Posterior cingulate gyrus (tissue), 11 donors: ENCODE results near the gene C14orf132.

Experiments
- DNase-seq, 10 donors: peaks; one replicate each; pipeline versions ENCODE4 v3.0.0 to v3.0.0-alpha.2; 2020 to 2021; ENCODE audit warnings: mixed read lengths in 3 of 10
- intact Hi-C: fragments of 100-400 bp; cut with DNase I; formaldehyde crosslinking; loops from one replicate; pipeline ENCODE4 v1.15.1; 2023

The C14orf132 gene

DNA sequence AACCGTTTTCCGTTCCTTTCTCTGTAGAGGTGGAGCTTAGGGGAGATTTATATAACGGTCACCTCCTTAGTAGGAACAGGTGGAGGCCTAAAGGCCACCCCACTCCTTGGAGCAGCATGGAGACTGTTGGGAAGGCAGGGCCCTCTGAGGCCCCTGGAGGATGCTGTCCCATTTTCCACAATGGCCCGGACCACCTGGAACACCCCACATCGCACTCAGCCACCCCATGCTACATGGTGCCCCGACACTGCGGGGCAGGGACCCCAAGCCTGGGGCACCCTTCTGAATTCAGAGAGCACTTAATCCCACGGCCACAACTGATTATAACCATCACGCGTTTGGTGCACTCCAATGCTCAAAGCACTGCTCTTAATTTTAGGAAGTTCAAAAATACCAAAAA, 41.4 kb downstream of the C14orf132 start:
- intact Hi-C loops: no loop called here
- peak in 1 of 10 donors; percentile 59 for DNase-seq

DNA sequence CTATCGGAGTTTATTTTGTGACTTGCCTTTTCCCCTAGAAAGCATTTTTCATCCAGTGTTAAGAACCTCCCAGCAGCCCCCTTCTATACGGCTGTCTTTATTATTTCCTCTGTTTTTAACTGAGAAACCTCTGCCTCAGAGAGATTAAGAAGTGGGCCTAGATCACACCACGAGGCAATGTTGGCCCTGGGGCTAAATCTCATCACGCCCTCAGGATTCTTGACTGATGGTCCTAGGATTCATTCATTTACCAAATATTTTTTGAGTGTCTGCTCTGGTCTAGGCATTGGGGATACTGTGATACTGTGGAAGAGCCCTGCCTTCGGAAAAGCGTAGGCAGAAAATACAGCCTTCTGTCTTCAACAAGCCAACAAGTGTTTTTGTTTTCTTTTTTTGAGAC, 42.1 kb downstream of the C14orf132 start:
- intact Hi-C loops: no loop called here
- DNase-seq: no peak

DNA sequence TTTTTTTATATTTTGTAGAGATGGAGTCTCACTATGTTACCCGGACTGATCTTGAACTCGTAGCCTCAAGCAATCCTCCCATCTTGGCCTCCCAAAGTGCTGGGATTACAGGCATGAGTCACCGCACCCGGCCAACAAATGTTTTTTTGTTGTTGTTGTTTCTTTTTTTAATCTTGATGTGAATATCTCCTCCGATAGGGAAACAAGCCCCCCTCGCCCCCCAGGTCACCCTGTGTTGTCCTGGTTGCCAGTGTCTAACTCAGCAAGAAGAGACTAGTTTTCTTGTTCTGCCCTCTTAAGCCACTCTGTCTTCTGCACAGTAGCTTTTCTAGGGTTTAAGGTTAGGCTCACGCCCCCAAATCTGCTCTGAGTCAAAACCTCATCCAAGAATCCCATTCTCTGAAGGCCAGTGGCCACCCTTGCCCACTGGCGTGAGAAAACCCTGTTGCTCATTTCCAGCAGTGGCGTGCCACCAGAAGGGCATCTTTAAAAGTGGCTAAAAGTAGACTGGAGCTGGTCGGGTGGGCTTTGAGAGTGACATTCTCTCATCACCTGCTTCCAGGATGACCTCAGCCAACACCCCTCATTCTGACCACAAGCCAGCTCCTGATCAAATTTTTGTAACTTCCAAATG, 42.7 kb downstream of the C14orf132 start:
- peak in 1 of 10 donors; percentile 52 for DNase-seq
- intact Hi-C loops: no loop called here

DNA sequence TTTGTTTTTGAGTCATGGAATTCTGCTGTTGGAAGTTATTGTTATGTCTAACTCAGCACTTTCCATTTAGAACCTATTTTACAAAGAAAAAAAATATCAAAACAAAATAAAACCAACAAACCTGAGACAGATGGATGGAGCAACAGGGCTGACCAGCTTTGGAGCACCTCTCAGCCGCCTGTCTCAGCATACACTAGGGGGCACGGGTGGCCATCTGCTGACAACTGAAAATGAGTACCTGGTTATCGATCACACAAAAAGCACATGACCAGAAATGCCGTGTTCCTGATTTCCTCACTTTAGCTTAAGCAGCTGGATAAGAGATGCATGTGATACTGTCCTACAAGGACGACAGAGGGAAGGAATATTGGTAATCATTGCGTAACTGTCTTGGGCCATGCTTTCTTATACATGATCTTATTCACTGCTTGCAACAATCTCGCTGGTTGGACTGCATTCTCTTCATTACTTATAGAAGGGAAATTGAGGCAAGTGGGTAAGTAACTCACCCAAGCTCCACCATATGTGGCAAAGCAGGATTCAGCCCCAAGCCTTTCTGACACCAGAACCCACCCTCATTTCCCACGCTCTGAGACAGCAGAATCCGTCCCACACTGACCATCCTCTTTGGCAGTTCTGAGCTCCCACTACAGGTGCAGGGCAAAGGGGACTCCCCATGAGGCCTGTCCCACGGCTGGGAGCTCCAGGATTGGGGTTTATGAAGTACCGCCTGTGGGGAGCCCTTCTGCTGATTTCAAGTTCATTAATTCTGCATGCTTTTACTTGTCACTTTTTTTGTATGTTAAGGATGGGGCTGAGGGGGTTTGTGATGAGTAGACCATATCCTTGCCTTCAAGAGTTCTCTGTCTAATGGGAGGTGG, 43.5 kb downstream of the C14orf132 start:
- intact Hi-C loops: no loop called here
- DNase-seq: peak in 1 of 10 donors; percentile 30

DNA sequence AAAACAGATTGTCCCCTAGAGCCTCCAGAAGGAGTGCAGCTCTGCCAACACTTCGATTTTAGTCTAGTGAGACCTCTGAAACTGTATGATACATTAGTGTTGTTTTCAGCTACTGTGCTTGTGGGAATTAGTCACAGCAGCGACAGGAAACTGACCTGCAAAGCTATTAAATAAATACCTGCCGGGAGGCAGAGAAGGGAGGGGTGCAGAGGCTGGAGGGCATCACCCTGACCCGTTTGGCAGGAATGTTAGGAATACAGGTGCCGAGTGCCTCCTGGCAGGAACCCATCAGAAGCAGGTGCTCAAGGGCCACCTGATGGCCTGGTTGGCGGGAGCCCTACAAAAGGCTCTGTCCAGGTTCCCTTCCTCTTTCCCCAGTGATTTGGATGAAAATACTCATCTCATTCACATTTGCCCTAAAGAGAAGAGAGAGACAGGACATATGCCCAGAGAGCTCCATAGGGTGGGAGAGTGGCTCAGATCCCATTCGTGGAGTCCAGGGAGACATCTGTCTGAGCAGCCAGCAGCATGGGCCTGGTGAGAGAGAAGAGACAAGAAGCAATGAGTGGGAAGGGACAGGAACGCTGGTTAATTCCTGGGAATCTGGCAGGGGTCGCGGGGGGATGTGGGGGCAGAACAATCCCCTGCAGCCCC, 44.6 kb downstream of the C14orf132 start:
- DNase-seq: peak in 1 of 10 donors; percentile 69

DNA sequence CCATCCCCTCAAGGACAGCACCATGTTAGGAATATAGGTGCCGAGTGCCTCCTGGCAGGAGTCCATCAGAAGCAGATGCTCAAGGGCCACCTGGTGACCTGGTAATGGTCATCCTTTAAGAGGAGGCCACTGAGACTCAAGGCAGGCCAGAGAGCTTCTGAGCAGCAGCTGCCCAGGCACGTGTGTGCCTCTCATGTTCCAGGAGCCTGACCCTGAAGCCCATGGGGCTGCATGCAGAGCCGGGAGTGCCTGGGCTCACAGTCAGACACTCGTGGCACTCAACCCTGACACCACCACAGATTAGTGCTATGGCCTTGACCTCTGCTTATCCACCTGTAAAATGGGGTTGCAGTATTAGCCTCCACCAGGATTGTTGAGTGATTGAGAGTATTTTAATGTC, 45.6 kb downstream of the C14orf132 start:
- peak in 1 of 10 donors; percentile 36 for DNase-seq
- intact Hi-C loops: no loop called here

More for the DNA sequence above, 44.6 kb downstream of the C14orf132 start:
- intact Hi-C loops: no loop called here

DNA sequence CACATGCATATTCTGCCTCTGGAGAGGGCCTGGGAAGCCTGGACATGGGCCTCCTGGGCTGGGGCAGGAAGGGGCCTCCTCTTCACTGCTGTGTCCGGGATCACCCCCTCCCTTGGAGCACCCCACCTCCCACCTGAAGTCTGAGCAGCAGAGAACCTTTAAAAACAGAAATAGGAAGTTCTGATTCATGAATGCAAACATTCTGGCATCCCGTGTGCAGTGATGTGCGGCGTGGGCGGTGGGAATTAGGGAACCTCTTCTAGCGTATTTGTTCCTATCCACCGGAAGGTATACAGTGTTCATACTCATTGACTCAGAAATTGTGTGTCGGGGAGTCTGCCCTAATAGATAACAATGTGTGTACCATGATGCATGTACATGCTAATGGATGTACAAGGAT, 46.2 kb downstream of the C14orf132 start:
- intact Hi-C loops: no loop called here
- peak in 3 of 10 donors; percentile 19 to 58 (median 40) for DNase-seq

DNA sequence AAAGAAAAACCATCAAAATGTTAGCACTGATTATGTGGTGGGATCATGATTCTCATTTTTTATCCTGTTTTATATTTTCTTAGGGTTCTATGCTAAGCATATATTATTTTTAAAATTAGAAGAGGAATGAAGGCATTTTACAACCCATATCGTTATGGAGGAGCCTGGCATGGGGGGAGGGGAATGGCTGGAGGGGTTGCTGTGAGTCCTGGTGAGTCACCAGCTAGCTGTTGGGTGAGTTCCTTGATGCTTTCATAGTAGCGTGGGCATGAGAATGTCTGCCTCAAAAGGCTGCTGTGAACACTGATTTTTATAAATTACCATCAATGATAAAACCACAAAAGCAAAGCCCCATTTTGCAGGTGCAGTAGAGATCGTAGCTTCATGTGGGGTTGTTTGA, 46.9 kb downstream of the C14orf132 start:
- intact Hi-C loops: no loop called here
- peak in 1 of 10 donors; percentile 57 for DNase-seq

DNA sequence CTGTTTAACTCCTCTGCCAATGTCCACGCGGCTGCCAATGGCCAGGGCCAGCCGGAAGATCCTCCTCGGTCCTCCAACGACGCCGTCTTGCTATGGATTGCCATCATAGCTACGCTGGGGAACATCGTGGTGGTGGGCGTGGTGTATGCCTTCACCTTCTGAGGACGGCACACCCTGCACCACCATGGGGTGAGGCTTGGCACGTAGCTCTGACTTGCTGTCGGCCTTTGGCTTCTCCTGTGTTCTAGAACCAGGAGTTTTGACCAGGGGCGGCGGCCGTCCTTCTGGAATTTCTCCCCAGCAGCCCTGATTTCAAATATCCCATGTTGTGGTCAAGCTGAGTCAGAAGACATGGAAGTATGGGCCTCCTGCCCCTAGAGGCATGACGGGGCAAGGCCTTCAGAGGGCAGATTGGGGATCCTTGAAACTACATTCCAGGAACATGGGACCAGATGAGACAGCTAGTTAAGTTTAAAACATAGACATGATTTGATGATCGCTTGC, 47.5 kb downstream of the C14orf132 start:
- intact Hi-C loops: no loop called here
- peak in 1 of 10 donors; percentile 75 for DNase-seq

DNA sequence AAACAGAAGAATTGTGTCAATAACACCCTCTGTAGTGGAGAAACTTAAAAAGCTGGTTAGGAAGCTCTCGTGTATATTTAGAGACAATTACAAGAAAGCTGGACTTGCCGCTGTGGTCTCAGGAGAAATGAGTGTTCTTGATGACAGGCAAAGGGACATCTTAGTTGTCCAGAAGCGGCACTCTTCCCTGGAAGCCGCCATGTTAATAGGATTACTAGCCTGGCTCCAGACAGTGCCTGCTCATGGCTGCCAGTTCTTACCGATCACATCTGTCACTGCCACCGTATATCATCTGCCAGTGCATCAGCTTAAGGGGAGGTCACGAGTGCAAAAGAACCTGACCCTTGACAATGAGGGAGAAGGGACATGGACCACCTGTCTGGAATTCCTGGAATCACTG, 48.9 kb downstream of the C14orf132 start:
- intact Hi-C loops: no loop called here
- DNase-seq: peak in 1 of 10 donors; percentile 12

DNA sequence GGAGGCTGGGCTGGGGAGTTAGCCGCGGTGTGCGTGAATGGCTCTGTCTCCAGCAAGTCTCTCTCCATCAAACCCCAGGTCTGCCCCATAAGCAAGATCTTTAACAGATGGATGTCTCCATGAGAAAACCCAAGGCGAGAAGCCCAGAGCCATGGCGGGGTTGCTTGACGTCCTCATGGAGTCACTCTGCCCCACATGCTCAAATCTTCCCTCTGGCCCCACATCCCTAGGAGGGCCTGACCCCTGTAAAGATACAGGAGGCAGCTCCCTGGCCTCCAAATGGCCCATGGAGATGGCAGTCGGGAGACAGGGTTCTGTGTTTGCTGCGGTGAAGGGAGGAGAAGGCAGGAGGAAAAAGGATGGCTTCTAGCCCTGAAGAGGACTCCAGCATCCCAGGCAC, 49.3 kb downstream of the C14orf132 start:
- DNase-seq: peak in 2 of 10 donors; percentile 3 to 21
- intact Hi-C loops: no loop called here

DNA sequence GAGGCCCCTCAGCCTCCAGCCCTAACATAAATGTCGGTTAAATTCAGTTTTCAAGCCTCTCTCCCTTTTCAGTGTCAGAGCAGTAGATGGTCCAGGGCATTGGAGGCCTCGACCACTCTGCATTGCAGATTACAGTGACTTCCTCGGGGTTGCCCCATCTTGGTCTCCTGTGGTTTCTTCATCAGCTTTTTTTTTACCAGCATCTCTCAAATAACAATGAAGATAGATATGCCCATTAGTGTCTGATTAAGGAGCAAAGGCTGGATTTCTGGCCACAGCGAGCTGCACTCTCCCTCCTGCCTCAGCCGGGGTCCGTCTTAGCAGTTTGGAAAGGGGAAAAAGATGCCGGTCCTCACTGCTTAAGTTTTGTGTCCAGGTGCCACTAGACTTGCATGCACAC, 49.7 kb downstream of the C14orf132 start:
- intact Hi-C loops: no loop called here

DNA sequence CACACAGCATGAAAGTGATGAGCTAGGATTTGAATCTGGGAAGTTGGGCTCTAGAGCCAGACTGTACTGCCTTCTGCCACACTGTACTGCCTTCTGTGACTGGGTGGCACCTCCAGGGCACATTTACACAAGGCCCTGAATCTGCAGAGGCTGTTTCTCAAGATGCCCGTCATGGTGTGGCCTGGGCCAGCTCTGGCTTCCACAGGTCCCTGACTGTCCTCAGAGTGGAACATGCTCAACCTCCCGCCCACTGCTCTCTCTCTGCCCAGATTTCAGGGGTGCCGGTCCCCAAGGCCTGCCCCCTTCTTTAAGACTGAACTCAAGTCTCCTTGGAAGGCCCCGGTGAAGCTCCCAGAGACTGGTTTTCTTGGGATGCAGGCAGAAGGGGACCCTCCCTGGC, 50.2 kb downstream of the C14orf132 start:
- peak in 2 of 10 donors; percentile 11 to 71 for DNase-seq

More for the DNA sequence above, 49.7 kb downstream of the C14orf132 start:
- peak in 1 of 10 donors; percentile 45 for DNase-seq

DNA sequence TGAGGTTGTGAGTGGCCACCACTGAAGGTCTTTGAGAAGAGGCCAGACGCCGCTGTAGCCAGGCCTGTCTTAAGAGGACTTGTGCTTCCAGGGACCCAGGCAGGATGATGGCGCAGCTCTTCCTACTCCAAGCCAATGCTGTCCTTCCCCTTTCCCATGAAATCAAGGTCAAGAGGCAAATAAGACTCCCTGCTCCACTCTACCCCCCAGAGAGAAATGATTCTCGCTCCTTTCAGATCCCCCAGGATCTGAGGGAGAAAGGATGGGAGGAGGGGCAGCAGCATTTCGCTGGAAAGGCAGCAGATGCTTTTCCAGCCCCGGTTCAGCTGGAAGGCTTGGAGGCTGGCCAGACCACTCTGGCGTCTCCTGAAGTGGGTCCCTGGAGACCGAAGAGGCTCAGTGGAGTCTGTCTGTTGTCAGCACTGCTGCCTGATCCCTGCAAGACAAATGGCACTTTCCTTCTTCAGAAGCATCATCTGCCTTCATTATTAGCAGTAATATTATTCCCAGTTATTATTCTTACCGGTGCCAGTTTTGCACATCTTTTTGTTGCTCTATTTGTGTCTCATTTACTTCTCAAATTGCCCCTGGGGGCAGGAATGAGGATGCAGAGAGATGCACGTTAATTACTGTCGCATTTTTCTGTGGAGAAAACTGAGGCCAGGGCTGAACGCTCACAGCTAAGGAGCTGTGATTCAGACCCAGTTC, 51.4 kb downstream of the C14orf132 start:
- DNase-seq: peak; percentile 52 to 93 (median 66)
- intact Hi-C loops: loop anchor here (5.0 kb wide), 1 partner anchor 53 kb away; the partner anchor contains the start of gene C14orf132

More for the DNA sequence above, 50.2 kb downstream of the C14orf132 start:
- intact Hi-C loops: no loop called here

DNA sequence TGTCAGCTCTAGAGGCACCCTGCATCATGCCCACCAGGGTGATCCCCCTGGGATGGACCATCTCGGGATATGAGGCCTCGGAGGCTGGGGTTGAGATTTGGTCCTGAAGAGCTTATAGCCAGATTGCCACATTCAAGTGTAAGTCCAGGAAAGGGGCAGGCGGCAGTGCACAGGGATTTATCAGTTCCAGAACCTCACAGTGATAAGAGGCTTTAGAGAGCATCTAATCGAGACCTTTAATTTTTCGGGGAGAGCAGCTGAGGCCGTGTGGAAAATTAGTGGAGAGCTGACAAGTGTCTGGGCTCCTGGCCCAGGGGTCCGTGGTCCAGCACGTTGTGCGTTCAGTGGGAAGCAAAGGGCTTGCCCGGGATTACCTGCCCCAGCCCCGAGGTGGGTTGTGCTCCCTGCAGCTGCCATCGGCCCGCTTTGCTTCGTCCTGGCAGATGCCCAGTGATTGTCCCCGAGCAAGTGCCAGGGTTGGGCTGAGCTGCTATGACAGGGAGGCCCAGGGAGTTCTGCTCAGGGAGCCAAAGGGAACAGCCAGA, 52.1 kb downstream of the C14orf132 start:
- intact Hi-C loops: loop anchor here (5.0 kb wide), 1 partner anchor 54 kb away; the partner anchor contains the start of gene C14orf132
- peak in 6 of 10 donors; percentile 14 to 89 (median 54) for DNase-seq

DNA sequence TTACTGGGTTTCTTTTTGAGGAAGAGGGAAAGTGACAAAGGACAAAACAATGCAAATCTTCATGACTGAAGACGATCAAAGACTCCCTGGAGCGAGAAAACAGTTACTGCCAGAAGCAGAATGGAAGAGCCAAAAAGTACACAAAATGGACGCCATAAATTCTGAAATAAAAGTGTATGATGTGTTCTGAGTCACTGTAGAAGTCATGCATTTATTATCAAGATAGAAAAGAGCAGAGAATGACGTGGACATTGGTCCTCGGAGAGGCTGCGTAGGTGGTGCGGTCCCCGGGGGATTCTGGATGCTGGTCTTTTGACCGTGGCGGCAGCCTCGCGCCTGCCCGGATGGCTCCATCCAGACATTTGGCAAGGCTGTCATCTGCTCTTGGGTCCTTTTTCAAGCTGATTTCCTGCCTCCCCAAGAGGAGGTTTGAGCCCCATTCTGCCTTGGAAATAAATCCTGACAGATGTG, 52.8 kb downstream of the C14orf132 start:
- intact Hi-C loops: loop anchor here (5.0 kb wide), 1 partner anchor 55 kb away; the partner anchor contains the start of gene C14orf132
- DNase-seq: peak in 1 of 10 donors; percentile 43

DNA sequence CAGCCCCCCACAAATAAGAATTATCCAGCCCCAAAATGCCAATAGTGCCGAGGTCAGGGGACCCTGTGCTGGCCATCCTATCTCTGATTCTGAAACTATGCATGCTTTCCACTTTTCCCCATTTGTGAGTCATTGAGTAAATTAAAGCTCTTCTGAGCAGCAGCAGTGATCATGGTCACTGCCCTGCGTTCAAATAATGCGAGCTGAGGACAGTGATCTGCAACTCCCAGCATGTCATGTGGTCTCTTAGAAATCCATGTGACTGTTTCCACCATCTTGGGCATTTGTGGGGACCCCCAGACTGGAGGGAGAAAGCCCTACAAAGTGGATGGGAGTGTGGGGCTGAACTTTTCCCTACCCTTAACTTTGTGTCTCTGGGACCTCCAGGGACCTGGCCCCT, 53.8 kb downstream of the C14orf132 start:
- intact Hi-C loops: loop anchor here (5.0 kb wide), 1 partner anchor 56 kb away; the partner anchor contains the start of gene C14orf132
- DNase-seq: no peak

DNA sequence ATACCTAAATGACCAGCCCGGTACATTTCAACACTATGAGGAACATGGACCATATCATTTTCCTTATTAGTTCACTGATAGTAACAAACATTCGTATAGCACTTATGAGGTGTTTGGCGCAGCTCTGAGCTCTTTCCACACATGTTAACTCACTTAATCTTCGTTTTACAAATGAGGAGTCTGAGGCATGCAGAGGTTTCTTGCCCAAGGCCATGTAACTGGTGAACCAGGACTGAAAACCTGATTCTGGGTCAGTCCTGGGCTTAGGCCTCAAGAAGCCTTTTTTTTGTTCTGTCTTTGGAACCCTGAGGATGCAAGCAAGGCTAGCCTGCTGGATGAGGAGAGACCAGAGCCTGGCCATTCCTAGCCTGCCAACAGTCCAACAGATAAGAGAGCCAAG, 55.0 kb downstream of the C14orf132 start:
- intact Hi-C loops: loop anchor here (5.0 kb wide), 1 partner anchor 57 kb away; the partner anchor contains the start of gene C14orf132
- peak in 1 of 10 donors; percentile 30 for DNase-seq

DNA sequence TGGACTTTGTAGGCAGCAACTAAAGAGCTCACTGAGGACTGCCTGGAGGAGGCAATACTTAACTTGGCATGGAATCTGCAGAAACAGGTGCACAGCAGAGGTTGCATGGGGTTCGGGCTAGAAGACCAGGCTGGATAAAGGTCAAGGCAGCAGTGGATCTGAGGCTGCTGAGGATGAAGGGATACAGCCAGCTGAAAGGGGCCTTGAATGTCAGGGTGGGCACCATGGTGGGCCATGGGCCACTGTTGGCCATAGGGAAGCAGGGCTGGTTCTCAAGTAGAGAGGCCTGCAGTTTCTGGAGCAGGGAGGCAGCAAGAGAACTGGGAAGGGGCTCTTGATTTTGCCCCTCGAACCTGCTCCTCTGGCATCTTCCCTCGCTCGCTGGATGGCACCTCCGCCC, 55.5 kb downstream of the C14orf132 start:
- intact Hi-C loops: loop anchor here (5.0 kb wide), 2 partner anchors 57 to 532 kb away; partner anchors contain the start of gene C14orf132

More for the DNA sequence above, 55.5 kb downstream of the C14orf132 start:
- peak in 1 of 10 donors; percentile 52 for DNase-seq
